ENCODE measurements around the gene UBQLN3.

UBQLN3 gene

GRCh38 chr11:5505363-5506048 lies 4.3 kb downstream of the UBQLN3 start:
- DNase-seq, result no peak

GRCh38 chr11:5504403-5504921 lies 5.3 kb downstream of the UBQLN3 start:
- DNase-seq, result no peak

DNA sequence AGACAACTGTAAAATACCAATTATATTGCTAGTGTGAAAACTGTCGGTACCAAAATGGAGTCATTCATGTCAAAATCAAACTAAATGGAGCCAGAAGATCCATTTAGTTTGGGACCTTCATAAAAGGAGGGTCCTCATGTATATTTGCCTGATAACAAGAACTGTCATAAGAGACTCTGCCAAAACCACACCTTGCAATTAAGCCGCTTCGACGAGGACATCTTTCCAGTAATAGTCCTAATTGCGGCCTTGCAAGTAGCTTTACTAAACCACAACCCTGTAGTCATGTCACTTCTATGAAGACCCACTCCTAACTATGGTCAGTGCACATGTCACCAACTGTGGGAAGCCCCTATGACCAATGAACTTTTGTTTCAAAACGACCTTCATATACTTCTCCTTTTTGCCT lies 9.4 kb downstream of the UBQLN3 start:
- DNase-seq, result no peak

DNA sequence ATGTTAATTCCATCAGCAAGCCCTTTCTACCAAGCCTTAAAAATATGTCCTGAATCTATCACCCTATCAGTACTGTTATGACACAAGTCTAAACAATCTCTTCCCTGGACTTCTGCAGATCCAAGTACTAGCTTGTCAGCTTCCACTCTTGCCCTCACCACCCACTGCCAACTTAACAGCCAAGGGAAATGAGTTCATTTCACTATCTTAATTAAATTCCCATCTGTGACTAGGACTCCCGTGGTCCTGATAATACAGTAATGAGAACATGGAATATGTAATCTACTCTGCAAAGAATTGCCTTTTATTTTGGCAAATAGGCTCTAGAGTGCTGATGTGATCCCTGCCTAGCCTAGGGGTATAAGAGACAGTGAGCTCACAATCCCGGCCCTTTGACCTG lies 10.1 kb downstream of the UBQLN3 start:
- DNase-seq, result no peak

GRCh38 chr11:5489576-5490357 lies 20.0 kb downstream of the UBQLN3 start:
- DNase-seq, result no peak

- DNase-seq, result no peak
Observed at GRCh38 chr11:5488798-5489399, 20.9 kb downstream of the UBQLN3 start.

- DNase-seq, result no peak
Observed at GRCh38 chr11:5488385-5488784, 21.4 kb downstream of the UBQLN3 start, which contains the start of gene OR52D1. OR52D1 (plus strand) TSS chr11:5488685; CDS start chr11:5488707, 22 bp downstream.

- no peak for DNase-seq
Observed at GRCh38 chr11:5486421-5486820, 23.3 kb downstream of the UBQLN3 start.

DNA sequence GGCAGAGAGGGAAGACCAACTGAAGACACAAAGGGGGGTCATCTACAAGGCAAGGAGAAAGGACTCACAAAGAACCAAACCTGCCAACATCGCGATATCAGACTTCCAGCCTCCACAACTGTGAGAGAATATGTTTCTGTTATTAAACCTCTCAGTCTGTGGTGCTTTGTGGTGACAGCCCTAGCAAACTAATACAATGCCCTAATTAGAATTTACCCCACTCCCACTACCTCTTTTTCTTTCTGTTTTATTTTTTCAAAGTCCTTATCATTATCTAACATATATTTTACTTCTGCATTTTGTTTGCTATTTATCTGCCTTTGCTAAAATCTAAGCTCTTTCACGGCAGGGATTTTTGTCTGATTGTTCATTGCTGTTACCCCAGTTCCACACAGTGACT lies 23.8 kb downstream of the UBQLN3 start:
- DNase-seq, result no peak

DNA sequence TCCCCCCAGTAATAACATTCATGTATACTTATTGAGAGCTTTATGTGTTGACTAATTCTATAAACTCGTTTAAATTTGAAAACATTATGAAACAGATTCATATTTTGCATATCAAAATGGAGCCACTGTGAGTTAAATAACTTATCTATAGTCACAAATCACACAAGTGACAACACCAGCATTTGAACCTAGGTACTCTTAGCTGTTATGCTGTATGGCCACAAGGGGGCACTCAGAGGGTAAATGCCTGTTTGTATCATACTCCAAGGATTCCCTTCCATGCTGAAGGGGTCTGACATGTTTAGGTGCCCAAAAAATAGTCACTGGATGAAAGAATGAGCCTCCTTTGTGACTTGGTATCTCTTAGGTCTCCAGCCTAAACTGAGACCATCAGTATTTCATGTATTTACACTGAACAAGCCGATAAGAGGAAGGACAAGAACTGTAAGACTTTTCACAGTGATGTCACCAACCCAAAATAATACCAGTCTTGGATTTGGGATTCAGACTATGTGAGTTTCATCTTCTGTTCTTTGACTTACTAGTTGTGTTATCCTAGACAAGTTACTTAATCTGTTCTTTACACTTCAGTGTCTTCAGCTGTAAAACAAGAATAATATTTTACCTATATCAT lies 33.5 kb downstream of the UBQLN3 start:
- DNase-seq, result peak in 7 of 58 donors; percentile 0 to 12 (median 4)

- no peak for DNase-seq
Observed at GRCh38 chr11:5473921-5474320, 35.8 kb downstream of the UBQLN3 start.

DNA sequence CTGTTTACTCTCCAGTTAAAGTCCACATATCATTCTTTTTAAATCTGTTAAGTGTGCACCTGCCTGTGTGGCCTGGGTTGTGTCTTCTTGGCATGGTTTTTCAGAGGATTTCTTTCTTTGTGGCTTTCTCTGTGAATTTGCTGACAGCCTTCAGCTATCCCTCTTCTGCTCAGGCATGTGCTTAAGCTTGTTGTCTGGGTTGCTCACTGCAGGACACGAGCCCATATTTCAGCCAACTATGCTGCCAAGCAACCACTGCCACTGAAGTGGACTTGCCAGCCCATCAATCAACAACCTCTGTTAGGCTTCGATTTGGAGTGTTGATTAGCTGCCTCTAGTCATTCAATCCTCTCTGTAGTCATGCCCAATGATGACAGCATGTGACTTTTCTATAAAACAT lies 42.2 kb downstream of the UBQLN3 start:
- no peak for DNase-seq

GRCh38 chr11:5460983-5461621 lies 48.7 kb downstream of the UBQLN3 start:
- no peak for DNase-seq
